GM21360 (cell line): ENCODE results near the gene SNHG17.
"Not testable (repeated sequence)": the region's sequence is repeated elsewhere in the genome, so short reads cannot be mapped to it uniquely, and the experiment has no call there.

Experiments used
- ATAC-seq: cut with Tn5 transposase; IDR thresholded peaks from one replicate; pipeline ENCODE4 v1.9.1; 2021; ENCODE audit warnings: mild to moderate bottlenecking, moderate library complexity; ENCODE audit not compliant: unreplicated experiment

The SNHG17 gene

GRCh38 chr20:38434770-38435554 is at the start of gene SNHG17:
Gene SNHG17 (minus strand): TSS chr20:38435328.
- ATAC-seq, result peak; percentile 78

- no peak for ATAC-seq
Measured at GRCh38 chr20:38479596-38479995, 44.5 kb upstream of the SNHG17 start.

GRCh38 chr20:38477747-38478146 is 42.6 kb upstream of the SNHG17 start:
- ATAC-seq, result no peak

GRCh38 chr20:38473367-38473795 is 38.3 kb upstream of the SNHG17 start:
- no peak for ATAC-seq

- peak; percentile 82 for ATAC-seq
Measured at GRCh38 chr20:38472513-38473366, 37.6 kb upstream of the SNHG17 start, which contains the start of gene RALGAPB. Gene RALGAPB (plus strand): TSS chr20:38472843. CDS start chr20:38488433, 15,590 bp downstream.

- no peak for ATAC-seq
Measured at GRCh38 chr20:38471987-38472512, 36.9 kb upstream of the SNHG17 start.

- ATAC-seq, result no peak
Measured at GRCh38 chr20:38471245-38471644, 36.1 kb upstream of the SNHG17 start.

- no peak for ATAC-seq
Measured at GRCh38 chr20:38466983-38467382, 31.9 kb upstream of the SNHG17 start.

GRCh38 chr20:38466171-38466570 is 31.0 kb upstream of the SNHG17 start:
- ATAC-seq, result no peak

- not testable (repeated sequence) for ATAC-seq
Measured at GRCh38 chr20:38461569-38461968, 26.4 kb upstream of the SNHG17 start.

- ATAC-seq, result not testable (repeated sequence)
Measured at GRCh38 chr20:38461167-38461566, 26.0 kb upstream of the SNHG17 start.

- not testable (repeated sequence) for ATAC-seq
Measured at GRCh38 chr20:38460631-38461030, 25.5 kb upstream of the SNHG17 start.

GRCh38 chr20:38460040-38460623 is 25.0 kb upstream of the SNHG17 start:
- ATAC-seq, result no peak

GRCh38 chr20:38458314-38458713 is 23.2 kb upstream of the SNHG17 start:
- no peak for ATAC-seq

- no peak for ATAC-seq
Measured at GRCh38 chr20:38454556-38455473, 19.7 kb upstream of the SNHG17 start.

- ATAC-seq, result peak; percentile 61
Measured at GRCh38 chr20:38453941-38454340, 18.8 kb upstream of the SNHG17 start.

- no peak for ATAC-seq
Measured at GRCh38 chr20:38452880-38453624, 17.9 kb upstream of the SNHG17 start.

- no peak for ATAC-seq
Measured at GRCh38 chr20:38450412-38450975, 15.4 kb upstream of the SNHG17 start.

GRCh38 chr20:38449046-38449445 is 13.9 kb upstream of the SNHG17 start:
- ATAC-seq, result no peak
